Trophoblast cell (in vitro differentiated cells and primary cell): ENCODE measurements around the gene ZSCAN1.

ENCODE experiments used
- DNase-seq, 2 donors: peaks; one replicate each; pipeline ENCODE4 v3.0.0-alpha.2; 2016
- H2AFZ ChIP-seq: 2 replicates; pipeline ENCODE4 v1.6.1; 2013; ENCODE audit warnings: low read length, moderate library complexity, mild to moderate bottlenecking; ENCODE audit not compliant: insufficient read depth, poor library complexity
- H2AK5ac ChIP-seq: 2 replicates; pipeline ENCODE4 v1.6.1; 2013; ENCODE audit warnings: mild to moderate bottlenecking, low read length
- H2BK120ac ChIP-seq: 2 replicates; pipeline ENCODE4 v1.6.1; 2013; ENCODE audit warnings: low read length, mild to moderate bottlenecking, moderate library complexity; ENCODE audit not compliant: insufficient read depth, poor library complexity
- H2BK12ac ChIP-seq: 2 replicates; pipeline ENCODE4 v1.6.1; 2013; ENCODE audit warnings: mild to moderate bottlenecking, low read length, moderate library complexity
- H2BK5ac ChIP-seq: 2 replicates; pipeline ENCODE4 v1.6.1; 2013; ENCODE audit warnings: low read length, low read depth, moderate library complexity, mild to moderate bottlenecking; ENCODE audit not compliant: poor library complexity
- H3K14ac ChIP-seq: 2 replicates; pipeline ENCODE4 v1.6.1; 2013; ENCODE audit warnings: mild to moderate bottlenecking, low read length
- H3K18ac ChIP-seq: 2 replicates; pipeline ENCODE4 v1.6.1; 2013; ENCODE audit warnings: mild to moderate bottlenecking, low read length
- H3K23ac ChIP-seq: 2 replicates; pipeline ENCODE4 v1.6.1; 2013; ENCODE audit warnings: low read length
- H3K27ac ChIP-seq: 2 replicates; pipeline ENCODE4 v1.5.1; 2013; ENCODE audit warnings: low read depth, mild to moderate bottlenecking, inconsistent platforms, low read length, moderate library complexity
- H3K27me3 ChIP-seq: 2 replicates; pipeline ENCODE4 v1.6.1; 2013; ENCODE audit warnings: inconsistent platforms, mild to moderate bottlenecking, low read length, moderate library complexity; ENCODE audit not compliant: insufficient read depth
- H3K36me3 ChIP-seq, 2 experiments: 1 replicate in 1 of 2; 2 replicates in 1 of 2; pipeline ENCODE4 v1.6.1; 2013; ENCODE audit warnings: low read length in 2 of 2, mild to moderate bottlenecking in 2 of 2, moderate library complexity in 1 of 2; ENCODE audit not compliant: insufficient read depth in 2 of 2, control insufficient read depth in 1 of 2
- H3K4ac ChIP-seq: 2 replicates; pipeline ENCODE4 v1.6.1; 2013; ENCODE audit warnings: low read depth, mild to moderate bottlenecking, low read length, moderate library complexity
- H3K4me1 ChIP-seq, 2 experiments: 1 replicate in 1 of 2; 2 replicates in 1 of 2; pipeline ENCODE4 v1.6.1; 2013; ENCODE audit warnings: low read length in 2 of 2, mild to moderate bottlenecking in 2 of 2, moderate library complexity in 1 of 2; ENCODE audit not compliant: insufficient read depth in 2 of 2, control insufficient read depth in 1 of 2
- H3K4me2 ChIP-seq: 2 replicates; pipeline ENCODE4 v1.6.1; 2013; ENCODE audit warnings: inconsistent platforms, mild to moderate bottlenecking, low read length, moderate library complexity
- H3K4me3 ChIP-seq: 2 replicates; pipeline ENCODE4 v1.5.1; 2013; ENCODE audit warnings: mild to moderate bottlenecking, low read depth, low read length, inconsistent platforms
- H3K79me1 ChIP-seq: one replicate; pipeline ENCODE4 v1.6.1; 2013; ENCODE audit warnings: low read length
- H3K79me2 ChIP-seq: 2 replicates; pipeline ENCODE4 v1.6.1; 2013; ENCODE audit warnings: low read length, mild to moderate bottlenecking; ENCODE audit not compliant: control insufficient read depth, insufficient read depth, poor library complexity
- H3K9ac ChIP-seq: 2 replicates; pipeline ENCODE4 v1.6.1; 2013; ENCODE audit warnings: mild to moderate bottlenecking, low read length
- H3K9me3 ChIP-seq: 2 replicates; pipeline ENCODE4 v1.6.1; 2013; ENCODE audit warnings: low read depth, mild to moderate bottlenecking, control low read depth, inconsistent platforms, low read length; ENCODE audit not compliant: insufficient read depth
- H4K12ac ChIP-seq: 2 replicates; pipeline ENCODE4 v1.6.1; 2013; ENCODE audit warnings: low read depth, mild to moderate bottlenecking, low read length, moderate library complexity
- H4K8ac ChIP-seq: 2 replicates; pipeline ENCODE4 v1.6.1; 2013; ENCODE audit warnings: low read depth, mild to moderate bottlenecking, low read length, moderate library complexity
- H4K91ac ChIP-seq: one replicate; pipeline ENCODE4 v1.6.1; 2013; ENCODE audit warnings: low read depth, mild to moderate bottlenecking, low read length, moderate library complexity
- WGBS: extraction: QIAGEN DNeasy Blood & Tissue Kit; methylation state at CpG from one replicate; pipeline ENCODE4 v1.1.7; 2013; ENCODE audit warnings: missing lambda C conversion rate; ENCODE audit not compliant: insufficient read length, insufficient coverage; ENCODE audit errors: extremely low coverage; 5-methylcytosine and 5-hydroxymethylcytosine counted together

Gene ZSCAN1

GRCh38 chr19:58034477-58034793 is 610 bp downstream of the ZSCAN1 start:
- Histone ChIP-seq H3K14ac (no peak overlapping the region), H3K79me1 (no peaks in the 10 kb centered on the region), H2BK5ac (no peak overlapping the region), H2AK5ac (no peak overlapping the region), H3K4ac (no peak overlapping the region), H3K23ac (no peak overlapping the region), H3K27me3 (peaks cover 3% of the 10 kb centered on the region), H3K79me2 (no peaks in the 10 kb centered on the region), H3K9ac (no peak overlapping the region), H4K8ac (no peak overlapping the region), H3K18ac (peak overlapping the region; percentile 72), H3K4me3 (peak overlapping the region; percentile 87), H2BK12ac (no peak overlapping the region), H3K4me1 (no peaks in the 10 kb centered on the region), H3K36me3 (no peaks in the 10 kb centered on the region), H3K9me3 (peaks cover 7% of the 10 kb centered on the region), H3K4me2 (peak overlapping the region; percentile 75), H4K12ac (no peak overlapping the region), H2AFZ (peak overlapping the region; percentile 45), H2BK120ac (peak overlapping the region; percentile 23), H4K91ac (peak overlapping the region; percentile 38), H3K27ac (no peak overlapping the region)
- WGBS, result no CpG with 5 or more reads among the region's 20 CpGs
- DNase-seq, result no peak

GRCh38 chr19:58035863-58036262 is 2.0 kb downstream of the ZSCAN1 start:
- H4K8ac ChIP-seq, result no peak overlapping the region
- H3K4me1 ChIP-seq, result no peaks in the 10 kb centered on the region
- H3K27me3 ChIP-seq, result peaks cover 3% of the 10 kb centered on the region
- H3K23ac ChIP-seq, result no peak overlapping the region
- H4K12ac ChIP-seq, result no peak overlapping the region
- H3K79me1 ChIP-seq, result no peaks in the 10 kb centered on the region
- no peak overlapping the region for H3K27ac ChIP-seq
- H3K9ac ChIP-seq, result no peak overlapping the region
- no peak overlapping the region for H2BK12ac ChIP-seq
- no peak overlapping the region for H3K18ac ChIP-seq
- H3K36me3 ChIP-seq, result no peaks in the 10 kb centered on the region
- WGBS, result no CpG with 5 or more reads among the region's 8 CpGs
- H3K9me3 ChIP-seq, result peaks cover 14% of the 10 kb centered on the region
- no peak overlapping the region for H3K4me2 ChIP-seq
- DNase-seq, result no peak
- H2AFZ ChIP-seq, result no peak overlapping the region
- H2AK5ac ChIP-seq, result no peak overlapping the region
- no peaks in the 10 kb centered on the region for H3K79me2 ChIP-seq
- no peak overlapping the region for H2BK5ac ChIP-seq
- H4K91ac ChIP-seq, result no peak overlapping the region
- no peak overlapping the region for H3K4ac ChIP-seq
- no peak overlapping the region for H3K14ac ChIP-seq
- no peak overlapping the region for H2BK120ac ChIP-seq
- H3K4me3 ChIP-seq, result no peak overlapping the region

GRCh38 chr19:58037927-58038687 is 4.3 kb downstream of the ZSCAN1 start:
- Histone ChIP-seq H2BK5ac (no peak overlapping the region), H3K14ac (no peak overlapping the region), H3K23ac (no peak overlapping the region), H4K8ac (no peak overlapping the region), H3K18ac (no peak overlapping the region), H3K4me1 (no peaks in the 10 kb centered on the region), H3K36me3 (no peaks in the 10 kb centered on the region), H2BK120ac (no peak overlapping the region), H3K79me2 (no peaks in the 10 kb centered on the region), H4K91ac (no peak overlapping the region), H3K79me1 (no peaks in the 10 kb centered on the region), H3K4ac (no peak overlapping the region), H2AFZ (no peak overlapping the region), H3K9ac (no peak overlapping the region), H2AK5ac (no peak overlapping the region), H4K12ac (no peak overlapping the region), H3K27me3 (peaks cover 6% of the 10 kb centered on the region), H3K4me2 (no peak overlapping the region), H2BK12ac (no peak overlapping the region), H3K4me3 (no peak overlapping the region), H3K9me3 (peaks cover 25% of the 10 kb centered on the region), H3K27ac (no peak overlapping the region)
- no CpG with 5 or more reads among the region's 44 CpGs for WGBS
- DNase-seq, result no peak

- Histone ChIP-seq H2BK120ac (no peak overlapping the region), H3K18ac (no peak overlapping the region), H3K4ac (no peak overlapping the region), H4K12ac (no peak overlapping the region), H2AFZ (no peak overlapping the region), H2AK5ac (no peak overlapping the region), H2BK5ac (no peak overlapping the region), H2BK12ac (no peak overlapping the region), H3K14ac (no peak overlapping the region), H3K4me3 (no peak overlapping the region), H3K27ac (no peak overlapping the region), H3K36me3 (no peaks in the 10 kb centered on the region), H3K4me1 (no peaks in the 10 kb centered on the region), H3K9me3 (peaks cover 25% of the 10 kb centered on the region), H3K23ac (no peak overlapping the region), H3K27me3 (peaks cover 6% of the 10 kb centered on the region), H3K79me2 (no peaks in the 10 kb centered on the region), H4K91ac (no peak overlapping the region), H3K9ac (no peak overlapping the region), H3K79me1 (no peaks in the 10 kb centered on the region), H3K4me2 (no peak overlapping the region), H4K8ac (no peak overlapping the region)
- DNase-seq, result no peak
- no CpG with 5 or more reads among the region's 8 CpGs for WGBS
These were observed 4.9 kb downstream of the ZSCAN1 start for GRCh38 chr19:58038688-58039204.
